HCT116 (cell line): ENCODE measurements around the gene GATB. TPM values are rescaled to one million over a fixed set of nuclear protein-coding genes. Genes with fewer than 3 reads are reported as not detected.

Experiments
- ATAC-seq: fragments of 200-7000 bp; cut with Tn5 transposase; 2 replicates; pipeline ENCODE4 v1.9.1; 2020; ENCODE audit warnings: mild to moderate bottlenecking, moderate library complexity
- BruUV-seq: library from RNA; stranded (reverse); fragments of 400-500 nt; replicated peaks from 2 replicates; lab custom pipeline; 2021; lab: Mats Ljungman, UMichigan
- CTCF ChIA-PET: fragments of 300-600 bp; sonication (Branson Sonifier 250); formaldehyde crosslinking; loops from one replicate; lab custom pipeline; 2021; ENCODE audit warnings: antibody characterized with exemption; lab: Charles Lee
- POLR2A ChIA-PET: fragments of 300-600, 350-600 bp; sonication (Branson Sonifier 250); formaldehyde crosslinking; loops from one replicate; lab custom pipeline; 2021; ENCODE audit warnings: antibody characterized with exemption; lab: Charles Lee
- RAD21 ChIA-PET, 2 experiments: fragments of 300-600 bp; sonication (Branson Sonifier 250); formaldehyde crosslinking; loops; one replicate each; lab custom pipeline; 2023; ENCODE audit warnings: low total read pairs in 2 of 2; ENCODE audit not compliant: uncharacterized antibody in 2 of 2, unreplicated experiment in 2 of 2, low non-redundant PET in 1 of 2; lab: Charles Lee
- DNase-seq: peaks from one replicate; pipeline ENCODE4 v3.0.0-alpha.2; 2010; ENCODE audit warnings: low read depth, low spot score
- H2AFZ ChIP-seq: fragments of 200-600 bp; shearing (Covaris generic), sonication (generic); 2 replicates; pipeline ENCODE4 v1.6.1; 2017; ENCODE audit warnings: low read depth, mixed run types, mixed read lengths, antibody characterized with exemption, low read length; ENCODE audit not compliant: poor library complexity, severe bottlenecking
- H3K27ac ChIP-seq: 2 replicates; pipeline ENCODE4 v1.5.1; 2012; ENCODE audit warnings: low read depth, low read length
- H3K27me3 ChIP-seq: fragments of 200-600 bp; sonication (generic); 2 replicates; pipeline ENCODE4 v1.6.1; 2016; ENCODE audit warnings: mixed run types, low read length, mixed read lengths; ENCODE audit not compliant: insufficient read depth
- H3K36me3 ChIP-seq, 2 experiments: fragments of 200-500 bp in 1 of 2; fragments of 200-600 bp in 1 of 2; sonication (Bioruptor generic) in 1 of 2; sonication (generic) in 1 of 2; 2 replicates each; pipeline versions ENCODE4 v1.5.1 to v1.6.1; 2014 to 2016; ENCODE audit warnings: low read length in 2 of 2, inconsistent platforms in 1 of 2, mixed read lengths in 1 of 2, mixed run types in 1 of 2; ENCODE audit not compliant: insufficient read depth in 2 of 2, control insufficient read depth in 1 of 2
- H3K4me1 ChIP-seq, 2 experiments: fragments of 200-600 bp in 1 of 2; sonication (generic) in 1 of 2; 2 replicates each; pipeline versions ENCODE4 v1.5.1 to v1.6.1; 2012 to 2017; ENCODE audit warnings: low read length in 2 of 2, inconsistent platforms in 1 of 2, mild to moderate bottlenecking in 1 of 2, mixed read lengths in 1 of 2, mixed run types in 1 of 2, moderate library complexity in 1 of 2; ENCODE audit not compliant: insufficient read depth in 2 of 2, control insufficient read depth in 1 of 2
- H3K4me2 ChIP-seq: fragments of 200-600 bp; sonication (generic); 2 replicates; pipeline ENCODE4 v1.6.1; 2017; ENCODE audit warnings: mixed run types, low read length, mixed read lengths
- H3K4me3 ChIP-seq, 2 experiments: fragments of 200-600 bp in 1 of 2; sonication (generic) in 1 of 2; replicated peaks in 1 of 2; 2 replicates each; pipeline ENCODE4 v1.5.1; 2011 to 2016; ENCODE audit warnings: low read length in 2 of 2, control low read depth in 1 of 2, low read depth in 1 of 2, mild to moderate bottlenecking in 1 of 2, mixed read lengths in 1 of 2, mixed run types in 1 of 2
- H3K79me2 ChIP-seq: fragments of 200-600 bp; sonication (generic); 2 replicates; pipeline ENCODE4 v1.6.1; 2017; ENCODE audit warnings: mild to moderate bottlenecking, mixed run types, low read length, moderate library complexity, mixed read lengths; ENCODE audit not compliant: insufficient read depth
- H3K9ac ChIP-seq: fragments of 200-600 bp; sonication (generic); 2 replicates; pipeline ENCODE4 v1.6.1; 2016; ENCODE audit warnings: low read length, mixed read lengths
- H3K9me2 ChIP-seq: fragments of 200-600 bp; sonication (generic), shearing (Covaris generic); 2 replicates; pipeline ENCODE4 v1.6.1; 2017; ENCODE audit warnings: mixed run types, mild to moderate bottlenecking, moderate library complexity; ENCODE audit not compliant: insufficient read depth
- H3K9me3 ChIP-seq, 2 experiments: fragments of 200-500 bp in 1 of 2; fragments of 200-600 bp in 1 of 2; sonication (Bioruptor generic) in 1 of 2; sonication (generic) in 1 of 2; 2 replicates each; pipeline ENCODE4 v1.6.1; 2014 to 2017; ENCODE audit warnings: low read length in 2 of 2, mixed read lengths in 2 of 2, inconsistent platforms in 1 of 2, low read depth in 1 of 2, mild to moderate bottlenecking in 1 of 2, mixed run types in 1 of 2, moderate library complexity in 1 of 2; ENCODE audit not compliant: control insufficient read depth in 1 of 2, insufficient read depth in 1 of 2
- H4K20me1 ChIP-seq: fragments of 200-600 bp; sonication (generic), shearing (Covaris generic); 2 replicates; pipeline ENCODE4 v1.6.1; 2017; ENCODE audit warnings: mixed run types, mild to moderate bottlenecking, moderate library complexity; ENCODE audit not compliant: insufficient read depth
- ATF3 ChIP-seq: IDR thresholded peaks from 2 replicates; pipeline ENCODE4 v1.6.1; 2012
- CEBPB ChIP-seq: IDR thresholded peaks from 2 replicates; pipeline ENCODE4 v1.6.1; 2012; ENCODE audit warnings: low read depth
- POLR2A ChIP-seq: IDR thresholded peaks from 2 replicates; pipeline ENCODE4 v1.7.0; 2011; ENCODE audit warnings: borderline replicate concordance; ENCODE audit not compliant: insufficient read depth, insufficient read length; ENCODE audit errors: extremely low read depth
- POLR2AphosphoS5 ChIP-seq: IDR thresholded peaks from 2 replicates; pipeline ENCODE4 v1.6.1; 2011; ENCODE audit warnings: mild to moderate bottlenecking, low read depth, low read length, moderate library complexity
- SIN3A ChIP-seq: IDR thresholded peaks from 2 replicates; pipeline ENCODE4 v1.6.1; 2012; ENCODE audit warnings: low read depth
- SRF ChIP-seq: IDR thresholded peaks from 2 replicates; pipeline ENCODE4 v1.6.1; 2012; ENCODE audit warnings: low read depth
- TCF7L2 ChIP-seq: IDR thresholded peaks from 2 replicates; pipeline ENCODE4 v1.7.0; 2011; ENCODE audit warnings: borderline replicate concordance, inconsistent platforms; ENCODE audit not compliant: insufficient read depth, insufficient read length; ENCODE audit errors: extremely low read depth
- ZFX ChIP-seq: fragments of 450-650 bp; IDR thresholded peaks from 2 replicates; pipeline ENCODE4 v1.6.1; 2017
- intact Hi-C: fragments of 100-400 bp; cut with micrococcal nuclease; formaldehyde crosslinking; loops from 2 replicates; pipeline ENCODE4 v1.10.0; 2022
- total RNA-seq: library from RNA; stranded (reverse); gene quantifications from one replicate; pipeline ENCODE4 v1.2.1, GENCODE V29; 2021; ENCODE audit not compliant: unreplicated experiment

Gene GATB
- total RNA-seq, 1 experiment from 2014 or later, result 29.3 TPM

- no peak for TF ChIP-seq POLR2AphosphoS5
- no peak for TF ChIP-seq SIN3A
- no peak for TF ChIP-seq ATF3
- TF ChIP-seq POLR2A, result no peak
- no peak for TF ChIP-seq ZFX
- TF ChIP-seq TCF7L2, result no peak
- no peak for TF ChIP-seq SRF
- no peak for TF ChIP-seq CEBPB
- Histone ChIP-seq H3K9ac (no peak overlapping the region), H3K4me2 (no peak overlapping the region), H3K27me3 (no peaks in the 10 kb centered on the region), H3K4me1 (peaks cover 0 to 4% of the 10 kb centered on the region in 2 experiments; a peak in 1 of 4 replicates), H4K20me1 (no peaks in the 10 kb centered on the region), H3K9me2 (no peaks in the 10 kb centered on the region), H3K4me3 (no peak overlapping the region), H2AFZ (no peak overlapping the region), H3K27ac (no peak overlapping the region), H3K9me3 (no peaks in the 10 kb centered on the region), H3K79me2 (no peaks in the 10 kb centered on the region), H3K36me3 (no peaks in the 10 kb centered on the region)
- no peak for DNase-seq
- RAD21 ChIA-PET, result no interaction called here
- CTCF ChIA-PET, result no interaction called here
- intact Hi-C loops, result loop anchor here (10.0 kb wide), 1 partner anchor 724 kb away; no protein-coding TSS in a partner anchor
- no TSS peak for BruUV-seq
- no peak for ATAC-seq
- POLR2A ChIA-PET, result no interaction called here
These were observed 120.4 kb downstream of the GATB start for GRCh38 chr4:151640381-151640780.

GRCh38 chr4:151638295-151638858, 122.4 kb downstream of the GATB start:
- Histone ChIP-seq H3K36me3 (no peaks in the 10 kb centered on the region), H3K9me2 (no peaks in the 10 kb centered on the region), H3K4me3 (no peak overlapping the region), H3K27me3 (no peaks in the 10 kb centered on the region), H4K20me1 (no peaks in the 10 kb centered on the region), H3K79me2 (no peaks in the 10 kb centered on the region), H3K27ac (no peak overlapping the region), H3K9ac (no peak overlapping the region), H3K9me3 (no peaks in the 10 kb centered on the region), H2AFZ (no peak overlapping the region), H3K4me1 (peaks cover 0 to 4% of the 10 kb centered on the region in 2 experiments; a peak in 1 of 4 replicates), H3K4me2 (no peak overlapping the region)
- CTCF ChIA-PET, result no interaction called here
- intact Hi-C loops, result no loop called here
- no peak for DNase-seq
- BruUV-seq, result no TSS peak
- no peak for ATAC-seq
- POLR2A ChIA-PET, result no interaction called here
- RAD21 ChIA-PET, result no interaction called here
- no peak for TF ChIP-seq CEBPB
